ENCODE results near the gene CHRNG.

The CHRNG gene

DNA sequence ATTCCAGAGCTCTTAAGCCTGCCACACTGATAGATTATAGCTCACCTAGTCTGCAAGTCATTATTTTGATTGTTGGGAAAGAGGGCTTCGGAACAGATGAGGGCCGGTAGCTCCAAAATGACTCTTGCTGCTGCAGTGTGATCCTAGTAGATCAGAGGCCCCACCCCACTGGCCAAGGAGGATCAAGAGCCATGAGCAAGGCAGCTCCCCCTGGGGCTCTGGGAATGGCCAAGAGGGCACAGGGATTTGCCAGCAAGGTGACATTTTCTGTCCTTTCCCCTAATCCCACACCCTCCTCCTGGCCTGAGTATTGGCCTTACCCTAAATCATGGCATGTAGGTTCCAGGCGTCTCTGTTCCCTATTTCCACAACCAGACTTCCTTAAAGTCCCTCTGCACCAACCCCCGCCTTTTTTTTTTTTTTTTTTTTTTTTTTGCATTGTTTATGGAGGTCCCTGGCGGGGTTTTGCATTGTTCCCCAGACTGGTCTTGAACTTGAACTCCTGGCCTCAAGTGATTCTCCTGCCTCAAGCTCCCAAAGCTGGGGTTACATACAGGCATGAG is 47.5 kb downstream of the CHRNG start:
- no peak overlapping the region for H3K9ac ChIP-seq (ENCODE audit: low read length)
- H3K36me3 ChIP-seq (ENCODE audit: control insufficient read depth, insufficient read depth, low read length): peaks cover 5% of the 10 kb centered on the region
- no peaks in the 10 kb centered on the region for H3K27me3 ChIP-seq (ENCODE audit: control insufficient read depth, insufficient read depth, low read length)
- H3K4me1 ChIP-seq (ENCODE audit: control insufficient read depth, insufficient read depth, low read length): no peaks in the 10 kb centered on the region
- no peak overlapping the region for H3K4me3 ChIP-seq (ENCODE audit: low read length)
- no peak overlapping the region for H3K27ac ChIP-seq (ENCODE audit: low read depth, low read length)

DNA sequence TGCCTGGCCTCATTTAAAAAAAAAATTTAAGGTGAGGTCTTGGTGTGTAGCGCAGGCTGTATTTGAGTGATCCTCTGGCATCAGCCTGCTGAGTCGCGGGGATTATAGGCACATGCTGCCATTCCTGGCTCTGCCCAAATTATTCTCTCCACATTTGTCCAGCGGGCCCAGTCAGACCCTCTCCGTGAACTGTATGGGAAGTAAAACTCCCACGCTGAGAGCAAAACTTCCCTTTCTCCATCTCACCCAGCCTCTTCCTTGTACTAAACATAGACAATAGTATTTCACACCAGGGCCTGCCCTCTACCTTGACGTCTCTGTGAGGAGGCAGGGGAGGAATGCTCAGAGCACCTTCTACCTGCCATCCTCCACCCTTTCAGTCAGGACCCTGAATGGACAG is 48.0 kb downstream of the CHRNG start:
- Histone ChIP-seq H3K27ac (ENCODE audit: low read depth, low read length) (no peak overlapping the region), H3K9ac (ENCODE audit: low read length) (no peak overlapping the region)

DNA sequence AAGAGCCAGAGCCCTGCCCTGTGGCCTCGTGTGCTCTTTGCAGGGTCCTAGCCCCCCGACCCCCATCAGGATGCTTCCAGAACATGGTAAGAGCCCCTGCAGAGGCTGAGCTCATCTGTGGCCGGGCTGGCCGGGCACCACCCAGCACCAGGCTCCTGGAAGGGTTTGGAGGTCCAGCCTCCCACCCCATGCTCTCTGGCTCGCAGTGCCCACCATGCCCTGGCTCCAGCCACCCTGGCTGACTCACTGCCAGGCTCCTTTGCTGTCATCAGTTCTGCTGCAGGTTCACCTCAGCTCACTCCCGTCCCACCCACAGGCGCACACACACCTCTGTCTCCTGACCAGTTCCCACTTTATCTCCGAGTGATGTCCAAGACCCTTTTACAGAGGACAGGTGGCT is 48.5 kb downstream of the CHRNG start:
- H3K4me1 ChIP-seq (ENCODE audit: control insufficient read depth, insufficient read depth, low read length): no peaks in the 10 kb centered on the region
- H3K36me3 ChIP-seq (ENCODE audit: control insufficient read depth, insufficient read depth, low read length): peaks cover 5% of the 10 kb centered on the region
- H3K9ac ChIP-seq (ENCODE audit: low read length): no peak overlapping the region
- H3K4me3 ChIP-seq (ENCODE audit: low read length): no peak overlapping the region
- H3K27me3 ChIP-seq (ENCODE audit: control insufficient read depth, insufficient read depth, low read length): no peaks in the 10 kb centered on the region
- H3K27ac ChIP-seq (ENCODE audit: low read depth, low read length): no peak overlapping the region

More for the DNA sequence above, 48.0 kb downstream of the CHRNG start:
- Histone ChIP-seq H3K4me1 (ENCODE audit: control insufficient read depth, insufficient read depth, low read length) (no peaks in the 10 kb centered on the region), H3K4me3 (ENCODE audit: low read length) (no peak overlapping the region), H3K36me3 (ENCODE audit: control insufficient read depth, insufficient read depth, low read length) (peaks cover 5% of the 10 kb centered on the region), H3K27me3 (ENCODE audit: control insufficient read depth, insufficient read depth, low read length) (no peaks in the 10 kb centered on the region)

DNA sequence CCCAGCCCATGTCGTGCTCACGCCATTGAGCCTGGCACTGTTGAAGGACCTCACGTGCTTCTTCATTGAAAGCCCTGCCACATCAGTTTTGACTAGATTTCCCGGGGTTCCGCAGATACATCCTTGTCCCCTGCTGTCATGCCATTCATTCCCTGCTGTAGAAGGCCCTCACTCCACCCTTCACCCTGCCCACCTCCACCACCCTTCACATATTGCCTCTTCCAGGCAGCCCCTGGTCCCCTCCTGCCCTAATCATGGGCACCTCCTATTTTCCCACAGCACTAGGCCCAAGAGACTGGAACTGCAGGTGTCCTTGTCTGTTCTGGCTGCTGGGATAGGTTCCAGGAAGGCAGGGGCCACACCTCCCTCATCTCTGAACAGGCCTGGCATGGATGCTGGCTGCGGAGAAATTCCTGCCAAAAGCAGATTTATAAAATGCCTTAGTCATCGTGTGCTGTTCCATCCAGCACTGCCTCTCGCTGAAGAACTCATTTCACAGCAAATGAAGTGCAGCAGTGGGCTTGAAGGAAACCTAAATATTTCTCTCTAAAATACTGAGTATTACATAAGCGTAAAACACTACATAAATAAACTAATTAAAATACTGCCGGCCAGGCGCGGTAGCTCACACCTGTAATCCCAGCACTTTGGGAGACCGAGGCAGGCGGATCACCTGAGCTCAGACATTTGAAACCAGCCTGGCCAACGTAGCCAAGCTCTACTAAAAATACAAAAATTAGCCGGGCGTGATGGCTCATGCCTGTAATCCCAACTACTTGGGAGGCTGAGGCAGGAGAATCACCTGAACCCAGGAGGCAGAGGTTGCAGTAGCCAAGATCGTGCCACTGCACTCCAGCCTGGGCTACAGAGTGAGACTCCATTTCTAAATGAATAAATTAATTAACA is 49.4 kb downstream of the CHRNG start:
- Histone ChIP-seq H3K9ac (ENCODE audit: low read length) (no peak overlapping the region), H3K27me3 (ENCODE audit: control insufficient read depth, insufficient read depth, low read length) (no peaks in the 10 kb centered on the region), H3K36me3 (ENCODE audit: control insufficient read depth, insufficient read depth, low read length) (peaks cover 5% of the 10 kb centered on the region), H3K27ac (ENCODE audit: low read depth, low read length) (no peak overlapping the region), H3K4me1 (ENCODE audit: control insufficient read depth, insufficient read depth, low read length) (peaks cover 3% of the 10 kb centered on the region), H3K4me3 (ENCODE audit: low read length) (no peak overlapping the region)

DNA sequence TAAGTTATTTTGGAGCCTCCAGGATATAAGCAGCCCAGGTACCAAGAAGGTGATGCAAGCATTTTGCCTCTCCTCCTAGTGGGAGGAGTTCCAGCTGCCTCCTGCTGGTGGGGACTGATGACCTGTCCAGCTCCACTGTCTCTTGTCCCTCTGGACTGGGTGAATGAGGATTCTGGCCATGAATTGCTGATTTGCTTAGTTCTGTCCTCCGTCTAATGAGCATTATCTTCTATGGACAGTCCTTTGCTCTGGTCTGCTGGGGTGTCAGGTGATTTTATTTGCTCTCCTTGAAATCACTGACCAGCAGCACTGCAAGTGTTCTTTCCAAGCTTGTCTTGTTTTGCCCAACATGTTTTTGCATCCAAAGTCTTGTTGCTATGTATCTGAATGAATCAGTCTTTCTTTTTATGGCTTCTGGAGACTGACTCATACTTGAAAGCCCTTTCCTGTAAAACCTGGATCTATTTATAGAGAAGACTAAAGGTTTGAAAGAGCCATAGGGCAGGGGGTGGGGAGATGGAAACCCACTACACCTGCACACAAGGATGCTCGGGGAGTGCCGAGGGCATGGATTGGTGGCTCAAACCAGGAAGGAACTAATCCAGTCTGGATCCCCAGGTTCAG is 53.4 kb downstream of the CHRNG start:
- Histone ChIP-seq H3K36me3 (ENCODE audit: control insufficient read depth, insufficient read depth, low read length) (no peaks in the 10 kb centered on the region), H3K9ac (ENCODE audit: low read length) (no peak overlapping the region)

DNA sequence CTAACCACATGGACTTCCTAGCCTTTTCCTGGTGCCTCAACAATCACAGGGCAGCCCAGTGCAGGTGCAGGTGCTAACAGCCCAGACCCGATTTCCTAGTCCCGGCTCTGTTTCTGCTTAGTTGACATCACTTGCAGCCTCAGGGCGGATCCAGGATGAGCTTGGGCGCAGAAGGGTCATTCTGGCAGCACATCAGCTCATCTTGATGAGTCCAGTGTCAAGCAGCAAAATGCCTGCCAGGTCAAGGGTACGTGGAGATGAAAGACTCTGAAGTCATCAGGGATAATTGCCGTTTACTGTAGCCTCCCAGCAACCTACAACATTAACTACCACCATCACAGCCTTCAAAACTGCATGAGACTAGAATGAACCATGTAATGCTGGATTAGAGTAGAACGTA is 54.5 kb downstream of the CHRNG start:
- Histone ChIP-seq H3K27me3 (ENCODE audit: control insufficient read depth, insufficient read depth, low read length) (no peaks in the 10 kb centered on the region), H3K4me3 (ENCODE audit: low read length) (no peak overlapping the region), H3K27ac (ENCODE audit: low read depth, low read length) (no peak overlapping the region), H3K36me3 (ENCODE audit: control insufficient read depth, insufficient read depth, low read length) (no peaks in the 10 kb centered on the region), H3K4me1 (ENCODE audit: control insufficient read depth, insufficient read depth, low read length) (peaks cover 3% of the 10 kb centered on the region), H3K9ac (ENCODE audit: low read length) (no peak overlapping the region)

More for the DNA sequence above, 53.4 kb downstream of the CHRNG start:
- Histone ChIP-seq H3K27me3 (ENCODE audit: control insufficient read depth, insufficient read depth, low read length) (no peaks in the 10 kb centered on the region), H3K4me1 (ENCODE audit: control insufficient read depth, insufficient read depth, low read length) (peaks cover 3% of the 10 kb centered on the region), H3K27ac (ENCODE audit: low read depth, low read length) (peak overlapping the region; percentile 53), H3K4me3 (ENCODE audit: low read length) (no peak overlapping the region)

Measured in rectal smooth muscle tissue (tissue), 1 donor.